Measurements from ENCODE around the gene PIK3R6.

PIK3R6 gene

DNA sequence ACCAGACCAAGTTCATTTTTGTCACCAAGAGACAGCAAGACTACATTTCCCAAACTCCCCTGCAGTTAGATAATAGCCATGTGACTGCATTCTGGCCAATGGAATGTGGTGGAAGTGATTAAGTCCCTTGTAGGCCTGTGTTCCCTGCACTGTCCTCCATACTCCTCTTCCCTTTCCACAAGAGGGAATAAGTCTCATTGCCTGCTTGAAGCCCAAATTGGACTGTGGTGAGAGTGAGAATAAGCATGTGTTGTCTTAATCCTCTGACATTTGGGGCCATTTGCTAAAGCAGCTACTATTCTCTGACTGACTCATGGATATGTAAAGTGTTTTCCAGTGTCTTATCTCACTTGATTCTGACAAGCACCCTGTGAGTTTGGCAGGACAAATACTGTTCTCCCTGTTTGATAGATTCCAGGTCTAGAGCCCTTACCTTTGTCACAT lies 20.7 kb downstream of the PIK3R6 start:
- no peak for DNase-seq

DNA sequence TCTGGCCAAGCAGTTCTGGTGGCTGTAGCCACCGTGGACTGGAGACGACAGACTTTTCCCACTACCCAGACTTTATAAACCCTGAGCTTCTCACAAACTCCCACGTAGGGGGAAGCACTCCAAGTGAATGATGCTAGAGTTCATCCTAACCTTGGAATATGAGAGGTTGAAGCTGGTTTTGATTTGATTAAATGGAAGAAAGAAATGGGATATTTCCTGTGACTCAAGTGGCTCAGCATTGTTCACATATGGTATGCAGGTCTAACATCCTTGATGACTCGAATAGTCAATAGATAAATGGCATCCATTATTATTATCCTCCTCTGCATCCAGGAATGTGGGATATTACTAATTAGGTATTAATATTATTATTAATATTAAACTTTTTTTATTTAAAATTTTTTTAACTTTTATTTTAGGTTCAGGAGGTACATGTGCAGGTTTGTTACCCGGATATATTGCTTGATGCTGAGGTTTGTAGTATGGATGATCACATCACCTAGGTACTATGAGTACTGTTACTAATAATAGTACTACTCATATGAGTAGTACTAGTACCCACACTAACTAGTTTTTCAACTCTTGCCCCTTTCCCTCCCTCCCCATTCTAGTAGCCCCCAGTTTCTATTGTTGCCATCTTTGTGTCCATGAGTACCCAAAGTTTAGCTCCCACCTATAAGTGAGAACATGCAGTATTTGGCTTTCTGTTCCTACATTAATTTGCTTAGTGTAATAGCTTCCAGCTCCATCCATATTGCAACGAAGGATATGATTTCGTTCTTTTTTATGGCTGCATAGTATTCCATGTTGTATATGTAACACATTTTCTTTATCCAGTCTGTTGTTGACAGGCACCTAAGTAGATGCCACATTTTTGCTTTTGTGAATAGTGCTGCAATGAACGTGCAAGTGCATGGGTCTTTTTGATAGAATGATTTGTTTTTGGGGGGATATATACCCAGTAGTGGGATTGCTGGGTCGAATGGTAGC lies 22.9 kb downstream of the PIK3R6 start:
- no peak for DNase-seq

DNA sequence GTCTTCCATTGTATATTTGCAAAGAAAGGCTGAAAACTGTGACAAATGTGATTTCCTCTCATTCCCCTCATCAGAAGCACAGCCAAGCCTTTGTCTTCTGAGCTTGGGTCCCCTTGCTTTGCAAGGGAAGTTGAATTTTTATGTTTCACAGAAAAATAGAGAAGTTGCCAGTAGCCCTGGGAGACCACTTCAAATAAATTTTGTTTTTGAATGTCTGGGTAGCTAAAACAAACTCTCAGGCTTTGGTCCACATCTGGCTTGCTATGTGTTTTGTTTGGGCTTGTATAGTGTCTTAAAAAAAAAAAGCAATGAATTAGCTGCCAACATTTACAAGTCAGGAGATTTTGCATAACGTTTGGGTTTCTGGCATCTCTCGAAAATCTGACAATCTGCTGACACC lies 24.1 kb downstream of the PIK3R6 start:
- DNase-seq: no peak

DNA sequence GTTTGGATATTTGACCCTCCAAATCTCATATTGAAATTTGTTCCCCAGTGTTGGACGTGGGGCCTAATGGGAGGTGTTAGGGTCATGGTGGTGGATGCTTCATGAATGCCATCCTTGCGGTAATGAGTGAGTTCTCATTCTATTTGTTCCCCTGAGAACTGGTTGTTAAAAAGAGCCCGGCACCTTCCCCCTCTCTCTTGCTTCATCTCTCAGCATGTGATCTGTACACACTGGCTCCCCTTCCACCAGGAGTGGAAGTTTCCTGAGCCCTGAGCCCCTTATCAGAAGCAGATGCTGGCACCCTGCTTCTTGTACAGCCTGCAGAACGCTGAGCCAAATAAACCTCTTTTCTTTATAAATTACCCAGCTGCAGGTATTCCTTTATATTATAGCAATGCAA lies 25.6 kb downstream of the PIK3R6 start:
- DNase-seq: no peak

GRCh38 chr17:8839410-8839935 lies 28.0 kb downstream of the PIK3R6 start:
- no peak for DNase-seq

GRCh38 chr17:8838551-8839095 lies 28.9 kb downstream of the PIK3R6 start:
- no peak for DNase-seq

DNA sequence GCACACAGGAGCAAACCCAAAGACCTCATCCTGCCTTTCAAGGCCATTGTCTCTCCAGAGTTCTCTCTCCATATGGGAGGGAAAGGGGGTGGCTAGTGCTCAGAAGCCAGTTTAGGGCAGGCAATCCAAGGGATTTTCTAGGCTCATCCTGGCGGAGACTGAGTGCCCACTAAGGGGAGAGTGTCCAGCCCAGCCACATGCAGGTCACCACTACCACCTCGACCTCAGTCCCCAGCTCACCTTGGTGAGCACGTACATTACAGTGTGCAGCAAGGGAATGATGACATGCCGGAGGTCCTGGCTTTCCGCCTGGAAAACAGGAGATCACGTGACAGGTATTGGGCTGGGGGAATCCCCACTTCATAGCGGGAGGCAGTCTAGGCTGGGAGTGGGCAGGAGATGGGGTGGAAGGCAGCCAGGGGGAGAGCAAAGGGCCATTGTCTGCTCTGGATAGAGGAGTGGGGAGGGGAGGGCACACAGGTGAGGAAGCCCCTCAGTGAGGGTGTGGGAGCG lies 29.9 kb downstream of the PIK3R6 start:
- DNase-seq: no peak

DNA sequence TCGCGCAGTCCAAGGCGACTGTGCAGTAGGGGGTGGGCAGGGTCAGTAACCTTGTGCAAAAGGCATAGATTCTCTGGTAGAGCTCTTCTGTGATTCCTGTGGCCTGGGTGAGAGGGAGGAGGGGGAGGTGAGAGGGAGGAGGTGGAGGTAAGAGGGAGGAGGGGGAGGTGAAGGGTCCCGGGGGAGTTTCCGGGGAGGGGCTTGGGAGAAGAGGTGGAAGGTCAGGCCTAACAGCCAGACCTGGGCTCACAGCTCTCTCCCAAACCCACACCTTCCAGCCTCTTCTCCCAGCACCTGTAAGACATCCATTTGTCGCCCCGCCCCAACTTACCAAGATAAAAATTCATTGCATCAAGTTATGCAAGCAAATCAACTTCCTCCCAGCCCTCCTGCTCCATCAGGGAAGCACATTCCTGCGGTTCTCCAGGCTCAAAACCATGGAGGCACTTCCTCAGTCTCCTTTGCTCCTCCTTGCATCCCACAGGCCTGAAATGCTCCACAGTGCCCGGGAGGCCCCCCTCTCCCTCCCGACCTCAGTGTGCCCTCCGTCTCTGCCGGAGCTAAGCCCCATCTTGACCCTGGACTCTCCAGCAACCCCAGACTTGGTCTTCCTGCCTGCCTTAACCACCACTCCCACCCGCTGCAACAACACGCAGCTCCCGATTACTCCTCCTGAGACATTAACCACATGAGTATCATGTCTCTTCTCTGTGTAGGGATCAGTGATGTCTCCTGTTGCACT lies 30.5 kb downstream of the PIK3R6 start:
- DNase-seq: no peak

DNA sequence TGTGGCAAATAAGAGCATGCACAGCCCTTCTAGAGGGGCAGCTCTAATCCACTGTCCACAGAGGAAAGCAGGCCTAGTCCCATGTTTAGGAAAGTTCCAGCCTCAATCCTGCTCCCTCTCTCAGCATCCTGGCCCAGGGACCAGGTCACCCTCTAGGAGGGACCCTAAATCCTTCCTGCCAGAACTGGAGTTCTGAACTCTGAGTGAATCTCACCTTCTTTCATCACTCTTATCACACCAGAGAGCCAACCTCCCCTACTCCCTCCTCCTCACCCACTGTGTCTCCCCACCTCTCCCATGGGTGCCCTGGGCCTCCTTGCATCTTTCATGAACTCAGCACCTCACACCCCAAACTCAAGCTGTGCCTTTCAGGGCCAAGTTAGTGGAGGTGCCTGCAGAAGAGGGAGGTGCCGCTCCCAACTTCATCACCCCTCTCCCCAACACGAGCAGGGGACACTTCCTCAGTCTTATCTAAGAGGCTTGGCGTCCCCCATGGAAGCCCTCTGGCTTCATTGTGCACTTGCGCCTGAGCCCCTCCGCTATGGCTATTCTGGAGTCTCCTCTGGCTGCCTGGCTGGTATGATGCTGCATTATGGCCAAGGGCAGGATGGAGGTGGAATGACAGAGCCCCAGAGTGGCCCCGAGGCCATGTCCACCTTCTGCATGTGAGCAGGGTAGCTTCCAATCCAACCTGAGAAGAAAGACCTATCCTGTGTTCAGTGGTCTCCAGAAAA lies 31.7 kb downstream of the PIK3R6 start:
- no peak for DNase-seq

GRCh38 chr17:8835106-8835505 lies 32.4 kb downstream of the PIK3R6 start:
- DNase-seq: no peak

DNA sequence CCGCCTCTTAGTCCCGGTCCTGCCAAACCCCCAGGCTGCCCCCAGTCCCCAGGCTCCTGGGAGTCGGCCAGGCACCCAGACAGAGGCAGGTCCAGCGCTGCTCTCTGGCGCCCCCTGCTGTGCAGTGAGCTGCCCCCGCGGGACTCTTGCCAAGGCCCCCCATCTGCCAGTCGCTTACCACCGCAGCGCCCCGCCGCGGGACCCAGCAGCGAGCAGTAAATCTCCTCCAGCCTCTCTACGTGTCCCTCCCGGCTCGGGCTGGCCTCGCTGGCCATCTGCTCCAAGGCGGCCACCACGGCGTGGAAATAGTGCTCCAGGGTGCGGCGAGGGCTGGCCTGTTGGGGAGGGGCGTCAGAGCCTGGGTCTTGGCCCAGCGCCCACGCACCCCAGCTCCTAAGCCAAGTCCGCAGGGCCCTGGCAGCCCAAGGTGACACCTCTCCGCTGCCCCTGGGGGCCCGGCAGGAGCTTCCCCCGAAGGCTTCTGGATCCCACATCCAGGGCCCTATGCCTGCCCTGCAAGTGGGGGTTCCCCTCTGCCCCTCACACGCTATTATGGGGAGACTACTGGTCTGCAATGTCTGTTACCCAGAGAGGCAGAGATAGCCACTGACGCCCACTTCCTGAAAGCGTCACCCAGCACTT lies 34.6 kb downstream of the PIK3R6 start:
- DNase-seq: no peak

DNA sequence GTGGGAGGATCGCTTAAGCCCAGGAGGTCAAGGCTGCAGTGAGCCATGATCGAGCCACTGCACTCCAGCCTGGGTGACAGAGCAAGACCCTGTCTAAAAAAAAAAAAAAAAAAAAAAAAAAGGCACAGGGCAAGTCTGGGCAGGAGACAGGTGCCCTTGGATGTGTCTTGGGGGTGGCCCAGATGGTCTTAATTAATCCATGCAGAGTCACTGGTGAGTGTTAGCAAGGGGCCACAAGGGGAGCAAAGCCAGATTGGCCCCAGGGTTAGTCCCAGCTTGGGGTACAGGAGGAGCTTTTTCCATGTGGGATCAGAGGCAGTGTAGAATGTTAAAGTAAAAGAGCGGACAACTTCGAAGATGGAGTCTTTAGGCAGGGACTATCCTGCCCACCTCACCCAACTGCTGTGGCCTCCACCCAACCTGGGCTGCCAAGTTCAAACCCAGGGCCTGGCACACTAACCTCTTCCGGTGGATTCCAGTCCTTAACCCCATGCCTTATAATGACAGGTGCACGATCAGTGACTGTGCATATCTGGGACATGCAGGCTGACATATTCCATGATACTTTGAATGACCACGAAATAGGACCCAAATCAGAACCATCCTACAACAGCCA lies 36.1 kb downstream of the PIK3R6 start:
- DNase-seq: no peak

GRCh38 chr17:8830141-8830540 lies 37.3 kb downstream of the PIK3R6 start:
- no peak for DNase-seq

GRCh38 chr17:8829036-8829941 lies 38.2 kb downstream of the PIK3R6 start:
- no peak for DNase-seq

DNA sequence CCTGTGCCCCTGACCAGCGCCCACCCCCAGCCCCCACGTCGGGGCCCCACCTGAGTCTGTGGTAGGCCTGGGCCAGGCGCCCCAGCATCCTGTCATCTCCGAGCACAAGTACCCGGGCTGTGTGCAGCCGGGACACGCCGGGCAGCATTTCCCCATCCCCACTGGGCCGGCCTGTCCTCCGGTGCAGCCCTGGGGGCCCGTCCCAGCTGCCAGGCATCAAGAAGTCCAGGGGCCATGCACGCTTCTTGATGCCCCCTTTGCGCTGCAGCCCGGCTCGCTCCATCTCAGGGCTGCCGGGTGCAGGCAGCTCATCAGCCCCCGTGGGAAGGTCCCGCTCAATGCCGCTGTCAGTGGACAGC lies 39.0 kb downstream of the PIK3R6 start:
- no peak for DNase-seq

DNA sequence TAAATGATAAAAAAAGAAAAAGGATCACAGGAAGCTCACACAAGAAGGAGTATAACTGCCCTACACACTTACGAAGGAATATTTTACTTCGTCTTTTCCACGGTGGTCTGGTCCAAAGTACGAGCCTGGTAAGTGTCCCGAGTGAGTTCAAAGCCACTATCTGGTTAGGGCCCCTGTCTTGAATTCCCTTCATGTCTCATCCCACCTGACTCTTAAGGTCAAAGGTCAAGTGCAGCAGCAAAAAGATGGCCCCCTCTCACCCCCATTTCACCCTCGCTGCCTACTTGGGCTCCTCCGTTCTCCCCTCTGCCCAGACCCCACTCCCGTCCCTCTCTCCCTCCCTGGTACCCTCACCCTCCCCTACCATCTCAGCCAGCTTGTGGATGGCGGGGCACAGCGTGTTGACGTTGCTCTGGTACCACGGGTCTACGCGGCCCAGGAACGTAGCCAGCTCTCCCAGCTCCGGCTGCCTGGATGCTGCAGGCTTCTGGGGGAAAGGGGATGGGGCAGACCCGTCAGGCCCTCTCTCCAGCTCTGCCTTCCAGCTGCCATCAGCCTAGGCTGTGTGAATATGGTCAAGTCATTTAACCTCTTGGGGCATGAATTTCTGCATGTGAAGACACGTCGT lies 40.6 kb downstream of the PIK3R6 start:
- DNase-seq: no peak

DNA sequence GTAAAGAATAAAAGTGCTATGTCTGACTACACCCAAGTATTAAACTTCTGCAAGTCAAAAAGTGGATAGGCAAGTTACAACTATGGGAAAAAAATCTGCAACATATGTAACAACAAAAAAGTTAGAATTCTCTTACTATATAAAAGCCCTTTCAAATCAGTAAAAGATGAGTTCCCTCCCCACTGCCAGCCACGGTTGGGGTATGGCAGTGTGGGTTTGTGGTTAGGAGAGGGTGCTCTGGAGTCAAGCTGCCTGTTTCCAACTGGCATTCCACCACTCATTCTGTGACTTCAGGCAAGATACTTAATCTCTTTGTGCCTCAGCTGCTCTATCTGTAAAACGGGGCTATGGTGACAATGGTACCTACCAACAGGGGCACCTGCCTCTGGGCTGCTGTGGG lies 41.7 kb downstream of the PIK3R6 start:
- no peak for DNase-seq

DNA sequence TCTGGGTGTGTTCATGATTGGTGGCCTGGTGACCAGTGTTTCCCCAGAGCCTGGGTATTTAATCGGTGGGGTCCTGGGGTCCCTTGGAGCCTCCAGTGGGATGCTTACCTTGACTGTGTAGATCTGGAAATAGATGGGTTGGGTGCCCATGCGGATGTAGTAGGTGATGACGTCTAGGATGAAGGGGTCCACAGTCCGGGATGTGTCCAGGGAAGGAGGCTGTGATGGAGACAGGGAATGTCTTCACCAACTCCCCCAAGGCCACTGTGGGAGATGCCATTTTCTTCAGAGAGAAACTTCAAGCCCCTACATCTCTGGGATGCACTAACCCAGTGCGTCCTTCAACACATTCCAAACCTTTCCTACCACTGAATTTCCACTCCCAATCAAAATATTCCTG lies 44.2 kb downstream of the PIK3R6 start:
- DNase-seq: no peak

- DNase-seq: no peak
These were observed 45.0 kb downstream of the PIK3R6 start for GRCh38 chr17:8822401-8823035.
